Measurements from ENCODE around the gene IQSEC3.

The IQSEC3 gene

DNA sequence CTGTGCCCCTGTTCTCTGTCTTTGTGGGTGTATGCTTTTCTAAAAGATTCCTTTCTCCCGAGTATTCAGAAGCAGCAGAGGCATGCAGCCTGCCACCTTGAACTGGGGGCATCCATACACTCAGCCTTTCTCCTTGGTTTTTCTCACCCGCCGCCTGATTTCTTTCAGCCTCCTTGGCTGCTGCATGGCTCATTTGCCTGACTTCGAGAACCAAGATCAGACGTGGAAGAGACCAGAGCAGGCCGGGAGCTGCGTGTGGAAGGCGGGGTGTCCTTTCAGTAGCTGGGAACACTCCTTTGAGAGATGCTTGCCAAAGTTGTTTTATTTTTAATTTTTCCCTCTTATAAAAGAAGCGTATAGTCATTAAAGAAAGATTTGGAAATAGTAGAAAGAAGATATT is 94.3 kb downstream of the IQSEC3 start:
- no peak for DNase-seq
- Histone ChIP-seq H3K36me3 (replicated peaks; ENCODE audit: insufficient read depth, low read length) (no peaks in the 10 kb centered on the region), H3K9ac (ENCODE audit: low read length) (no peak overlapping the region), H3K27me3 (replicated peaks; ENCODE audit: insufficient read depth, low read length) (peaks cover 23% of the 10 kb centered on the region), H3K4me3 (ENCODE audit: low read length) (no peak overlapping the region), H4K20me1 (ENCODE audit: insufficient read depth, low read length) (no peaks in the 10 kb centered on the region), H3K9me3 (replicated peaks; ENCODE audit: insufficient read depth, low read length) (no peaks in the 10 kb centered on the region), H3K27ac (ENCODE audit: low read length) (no peak overlapping the region), H2AFZ (ENCODE audit: low read length) (no peak overlapping the region), H3F3A (ENCODE audit: insufficient read depth, low read length) (0 out of 2 replicates have a peak, but pooled peaks cover 8% of the 10 kb centered on the region), H3K79me2 (ENCODE audit: low read length) (no peaks in the 10 kb centered on the region), H3K4me1 (ENCODE audit: low read length) (peaks cover 23% of the 10 kb centered on the region), H3K4me2 (ENCODE audit: low read depth, low read length) (no peak overlapping the region), H3K9me2 (replicated peaks; ENCODE audit: insufficient read depth, low read length) (no peaks in the 10 kb centered on the region)
- TF ChIP-seq, protein P1, sequence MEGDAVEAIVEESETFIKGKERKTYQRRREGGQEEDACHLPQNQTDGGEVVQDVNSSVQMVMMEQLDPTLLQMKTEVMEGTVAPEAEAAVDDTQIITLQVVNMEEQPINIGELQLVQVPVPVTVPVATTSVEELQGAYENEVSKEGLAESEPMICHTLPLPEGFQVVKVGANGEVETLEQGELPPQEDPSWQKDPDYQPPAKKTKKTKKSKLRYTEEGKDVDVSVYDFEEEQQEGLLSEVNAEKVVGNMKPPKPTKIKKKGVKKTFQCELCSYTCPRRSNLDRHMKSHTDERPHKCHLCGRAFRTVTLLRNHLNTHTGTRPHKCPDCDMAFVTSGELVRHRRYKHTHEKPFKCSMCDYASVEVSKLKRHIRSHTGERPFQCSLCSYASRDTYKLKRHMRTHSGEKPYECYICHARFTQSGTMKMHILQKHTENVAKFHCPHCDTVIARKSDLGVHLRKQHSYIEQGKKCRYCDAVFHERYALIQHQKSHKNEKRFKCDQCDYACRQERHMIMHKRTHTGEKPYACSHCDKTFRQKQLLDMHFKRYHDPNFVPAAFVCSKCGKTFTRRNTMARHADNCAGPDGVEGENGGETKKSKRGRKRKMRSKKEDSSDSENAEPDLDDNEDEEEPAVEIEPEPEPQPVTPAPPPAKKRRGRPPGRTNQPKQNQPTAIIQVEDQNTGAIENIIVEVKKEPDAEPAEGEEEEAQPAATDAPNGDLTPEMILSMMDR (IDR thresholded peaks at IDR 0.05; ENCODE audit: low read length), result no peak
- TF ChIP-seq EZH2phosphoT487 (IDR thresholded peaks at IDR 0.05; ENCODE audit: low read length) (no peak), EZH2 (optimal IDR thresholded peaks at IDR 0.05; ENCODE audit: low read depth, low read length) (no peak)

- Histone ChIP-seq H3K27ac (ENCODE audit: low read length) (no peak overlapping the region), H3K4me1 (ENCODE audit: low read length) (peaks cover 30% of the 10 kb centered on the region), H3F3A (ENCODE audit: insufficient read depth, low read length) (peaks cover 12% of the 10 kb centered on the region; the same call in 1 of the 2 replicates), H3K36me3 (replicated peaks; ENCODE audit: insufficient read depth, low read length) (no peaks in the 10 kb centered on the region), H3K4me3 (ENCODE audit: low read length) (no peak overlapping the region), H3K9ac (ENCODE audit: low read length) (no peak overlapping the region), H4K20me1 (ENCODE audit: insufficient read depth, low read length) (no peaks in the 10 kb centered on the region), H3K9me2 (replicated peaks; ENCODE audit: insufficient read depth, low read length) (no peaks in the 10 kb centered on the region), H3K27me3 (replicated peaks; ENCODE audit: insufficient read depth, low read length) (peaks cover 23% of the 10 kb centered on the region), H3K4me2 (ENCODE audit: low read depth, low read length) (no peak overlapping the region), H3K79me2 (ENCODE audit: low read length) (no peaks in the 10 kb centered on the region), H3K9me3 (replicated peaks; ENCODE audit: insufficient read depth, low read length) (no peaks in the 10 kb centered on the region), H2AFZ (ENCODE audit: low read length) (no peak overlapping the region)
- TF ChIP-seq, protein P1 (IDR thresholded peaks at IDR 0.05; ENCODE audit: low read length), result no peak
- TF ChIP-seq EZH2phosphoT487 (IDR thresholded peaks at IDR 0.05; ENCODE audit: low read length), result no peak
- no peak for TF ChIP-seq EZH2 (optimal IDR thresholded peaks at IDR 0.05; ENCODE audit: low read depth, low read length)
- no peak for DNase-seq
Measured at GRCh38 chr12:161823-162222, 95.3 kb downstream of the IQSEC3 start.

GRCh38 chr12:162467-163307 is 96.1 kb downstream of the IQSEC3 start:
- peaks cover 35% of the 10 kb centered on the region for H3K4me1 ChIP-seq (ENCODE audit: low read length)
- H3K9ac ChIP-seq (ENCODE audit: low read length), result no peak overlapping the region
- H3K9me3 ChIP-seq (replicated peaks; ENCODE audit: insufficient read depth, low read length), result no peaks in the 10 kb centered on the region
- H4K20me1 ChIP-seq (ENCODE audit: insufficient read depth, low read length), result no peaks in the 10 kb centered on the region
- no peak overlapping the region for H2AFZ ChIP-seq (ENCODE audit: low read length)
- H3K79me2 ChIP-seq (ENCODE audit: low read length), result no peaks in the 10 kb centered on the region
- DNase-seq, result peak; percentile 89
- no peaks in the 10 kb centered on the region for H3K36me3 ChIP-seq (replicated peaks; ENCODE audit: insufficient read depth, low read length)
- H3K27me3 ChIP-seq (replicated peaks; ENCODE audit: insufficient read depth, low read length), result peaks cover 23% of the 10 kb centered on the region
- H3K4me3 ChIP-seq (ENCODE audit: low read length), result no peak overlapping the region
- TF ChIP-seq, protein P1 (IDR thresholded peaks at IDR 0.05; ENCODE audit: low read length), result no peak
- TF ChIP-seq EZH2 (optimal IDR thresholded peaks at IDR 0.05; ENCODE audit: low read depth, low read length) (no peak), EZH2phosphoT487 (IDR thresholded peaks at IDR 0.05; ENCODE audit: low read length) (no peak)
- H3K27ac ChIP-seq (ENCODE audit: low read length), result peak overlapping the region; percentile 19; the same call in 1 of the 2 replicates
- H3K4me2 ChIP-seq (ENCODE audit: low read depth, low read length), result no peak overlapping the region
- peaks cover 12% of the 10 kb centered on the region; the same call in 1 of the 2 replicates for H3F3A ChIP-seq (ENCODE audit: insufficient read depth, low read length)
- no peaks in the 10 kb centered on the region for H3K9me2 ChIP-seq (replicated peaks; ENCODE audit: insufficient read depth, low read length)
